H54 (cell line): Measurements from ENCODE around the gene PLEKHM3.

Experiments
- DNase-seq: peaks from one replicate; pipeline ENCODE4 v3.0.0; 2011; ENCODE audit warnings: low spot score, mixed read lengths; ENCODE audit not compliant: insufficient read length
- FAIRE-seq: peaks from 3 replicates; lab custom pipeline; 2011; peaks lifted over from hg19 to GRCh38; lab: Jason Lieb, UNC
- POLR2A ChIP-seq: IDR thresholded peaks from 2 replicates; pipeline ENCODE4 v1.6.1; 2011; ENCODE audit warnings: low read depth, mild to moderate bottlenecking, low read length

PLEKHM3 gene

GRCh38 chr2:207855591-207855990, 169.7 kb downstream of the PLEKHM3 start:
- TF ChIP-seq POLR2A = no peak
- FAIRE-seq = no peak

GRCh38 chr2:207854484-207855440, 170.6 kb downstream of the PLEKHM3 start:
- FAIRE-seq (peak; percentile 91), DNase-seq (no peak)
- TF ChIP-seq POLR2A = no peak

More at GRCh38 chr2:207855591-207855990, 169.7 kb downstream of the PLEKHM3 start:
- no peak for DNase-seq

GRCh38 chr2:207852791-207853190, 172.5 kb downstream of the PLEKHM3 start:
- FAIRE-seq = no peak
- no peak for DNase-seq
- TF ChIP-seq POLR2A = no peak

- DNase-seq = no peak
- no peak for FAIRE-seq
- TF ChIP-seq POLR2A = no peak
These were observed 175.9 kb downstream of the PLEKHM3 start for GRCh38 chr2:207849443-207849842.

GRCh38 chr2:207848545-207848928, 176.8 kb downstream of the PLEKHM3 start:
- TF ChIP-seq POLR2A = no peak
- no peak for FAIRE-seq
- no peak for DNase-seq

GRCh38 chr2:207847807-207848544, 177.4 kb downstream of the PLEKHM3 start:
- TF ChIP-seq POLR2A = no peak
- FAIRE-seq = no peak
- no peak for DNase-seq

GRCh38 chr2:207847098-207847806, 178.1 kb downstream of the PLEKHM3 start:
- DNase-seq = no peak
- TF ChIP-seq POLR2A = no peak
- no peak for FAIRE-seq

- FAIRE-seq (no peak), DNase-seq (no peak)
- TF ChIP-seq POLR2A = no peak
These were observed 180.0 kb downstream of the PLEKHM3 start for GRCh38 chr2:207845202-207845864.

GRCh38 chr2:207844648-207845047, 180.7 kb downstream of the PLEKHM3 start:
- DNase-seq (no peak), FAIRE-seq (no peak)
- no peak for TF ChIP-seq POLR2A

- TF ChIP-seq POLR2A = no peak
- FAIRE-seq (no peak), DNase-seq (no peak)
These were observed 185.2 kb downstream of the PLEKHM3 start for GRCh38 chr2:207840101-207840500.

- DNase-seq (no peak), FAIRE-seq (no peak)
- no peak for TF ChIP-seq POLR2A
These were observed 185.8 kb downstream of the PLEKHM3 start for GRCh38 chr2:207839575-207839974.

- FAIRE-seq = no peak
- TF ChIP-seq POLR2A = no peak
- no peak for DNase-seq
These were observed 186.3 kb downstream of the PLEKHM3 start for GRCh38 chr2:207839028-207839427.

- TF ChIP-seq POLR2A = no peak
- DNase-seq (no peak), FAIRE-seq (no peak)
These were observed 188.7 kb downstream of the PLEKHM3 start for GRCh38 chr2:207836521-207837133.
